B cell (primary cell): ENCODE data around the gene CTIF.

Source experiments
- CTCF ChIP-seq: fragments of 200-600 bp; IDR thresholded peaks from one replicate; pipeline ENCODE4 v1.8.0; 2022; ENCODE audit warnings: antibody characterized with exemption, mild to moderate bottlenecking
- EZH2 ChIP-seq: IDR thresholded peaks from 2 replicates; pipeline ENCODE4 v1.6.1; 2012; ENCODE audit warnings: borderline replicate concordance, low read depth, mild to moderate bottlenecking, moderate library complexity, low read length; ENCODE audit not compliant: insufficient read depth, poor library complexity, severe bottlenecking

GRCh38 chr18:48718251-48718959 is 179.6 kb downstream of the CTIF start:
- no peak for TF ChIP-seq CTCF
- TF ChIP-seq EZH2 = no peak
